ENCODE measurements around the gene GSG1L.

Gene GSG1L

GRCh38 chr16:27769561-27770255 is 293.8 kb downstream of the GSG1L start:
- H3K27ac Mint-ChIP-seq, result no peak overlapping the region
- no peak overlapping the region for H3K4me3 Mint-ChIP-seq
- H3K27me3 Mint-ChIP-seq, result no peaks in the 10 kb centered on the region
- H3K9me3 Mint-ChIP-seq, result no peaks in the 10 kb centered on the region
- H3K36me3 Mint-ChIP-seq, result peaks cover 1% of the 10 kb centered on the region
- H3K4me1 Mint-ChIP-seq, result no peaks in the 10 kb centered on the region

- no peak overlapping the region for H3K27ac Mint-ChIP-seq
- no peaks in the 10 kb centered on the region for H3K27me3 Mint-ChIP-seq
- no peaks in the 10 kb centered on the region for H3K4me1 Mint-ChIP-seq
- peaks cover 5% of the 10 kb centered on the region for H3K36me3 Mint-ChIP-seq
- no peaks in the 10 kb centered on the region for H3K9me3 Mint-ChIP-seq
- no peak overlapping the region for H3K4me3 Mint-ChIP-seq
Measured at GRCh38 chr16:27768651-27769272, 294.8 kb downstream of the GSG1L start.

GRCh38 chr16:27767971-27768591 is 295.4 kb downstream of the GSG1L start:
- peaks cover 7% of the 10 kb centered on the region for H3K36me3 Mint-ChIP-seq
- H3K4me1 Mint-ChIP-seq, result no peaks in the 10 kb centered on the region
- no peaks in the 10 kb centered on the region for H3K27me3 Mint-ChIP-seq
- H3K4me3 Mint-ChIP-seq, result no peak overlapping the region
- no peaks in the 10 kb centered on the region for H3K9me3 Mint-ChIP-seq
- H3K27ac Mint-ChIP-seq, result no peak overlapping the region

- Mint-ChIP-seq H3K9me3 (no peaks in the 10 kb centered on the region), H3K27ac (no peak overlapping the region), H3K27me3 (no peaks in the 10 kb centered on the region), H3K36me3 (peaks cover 7% of the 10 kb centered on the region), H3K4me1 (no peaks in the 10 kb centered on the region), H3K4me3 (no peak overlapping the region)
Measured at GRCh38 chr16:27767081-27767480, 296.4 kb downstream of the GSG1L start.

GRCh38 chr16:27766236-27766925 is 297.1 kb downstream of the GSG1L start:
- Mint-ChIP-seq H3K4me1 (no peaks in the 10 kb centered on the region), H3K27ac (no peak overlapping the region), H3K27me3 (no peaks in the 10 kb centered on the region), H3K4me3 (no peak overlapping the region), H3K9me3 (no peaks in the 10 kb centered on the region), H3K36me3 (peaks cover 12% of the 10 kb centered on the region)

- no peak overlapping the region for H3K27ac Mint-ChIP-seq
- no peaks in the 10 kb centered on the region for H3K27me3 Mint-ChIP-seq
- H3K4me1 Mint-ChIP-seq, result no peaks in the 10 kb centered on the region
- no peak overlapping the region for H3K4me3 Mint-ChIP-seq
- peaks cover 11% of the 10 kb centered on the region for H3K36me3 Mint-ChIP-seq
- H3K9me3 Mint-ChIP-seq, result no peaks in the 10 kb centered on the region
Measured at GRCh38 chr16:27764869-27765675, 298.4 kb downstream of the GSG1L start.

GRCh38 chr16:27764427-27764826 is 299.1 kb downstream of the GSG1L start:
- no peak overlapping the region for H3K4me3 Mint-ChIP-seq
- no peaks in the 10 kb centered on the region for H3K9me3 Mint-ChIP-seq
- H3K36me3 Mint-ChIP-seq, result peaks cover 11% of the 10 kb centered on the region
- no peaks in the 10 kb centered on the region for H3K4me1 Mint-ChIP-seq
- H3K27ac Mint-ChIP-seq, result no peak overlapping the region
- H3K27me3 Mint-ChIP-seq, result no peaks in the 10 kb centered on the region

- no peaks in the 10 kb centered on the region for H3K4me1 Mint-ChIP-seq
- no peaks in the 10 kb centered on the region for H3K9me3 Mint-ChIP-seq
- peaks cover 13% of the 10 kb centered on the region for H3K36me3 Mint-ChIP-seq
- no peak overlapping the region for H3K4me3 Mint-ChIP-seq
- H3K27me3 Mint-ChIP-seq, result no peaks in the 10 kb centered on the region
- H3K27ac Mint-ChIP-seq, result no peak overlapping the region
Measured at GRCh38 chr16:27762441-27762840, 301.1 kb downstream of the GSG1L start.

- Mint-ChIP-seq H3K9me3 (no peaks in the 10 kb centered on the region), H3K36me3 (peaks cover 13% of the 10 kb centered on the region), H3K4me3 (no peak overlapping the region), H3K27me3 (no peaks in the 10 kb centered on the region), H3K27ac (no peak overlapping the region), H3K4me1 (no peaks in the 10 kb centered on the region)
Measured at GRCh38 chr16:27761816-27762215, 301.7 kb downstream of the GSG1L start.

- Mint-ChIP-seq H3K36me3 (peaks cover 16% of the 10 kb centered on the region), H3K9me3 (no peaks in the 10 kb centered on the region), H3K27ac (no peak overlapping the region), H3K27me3 (no peaks in the 10 kb centered on the region), H3K4me1 (no peaks in the 10 kb centered on the region), H3K4me3 (no peak overlapping the region)
Measured at GRCh38 chr16:27760789-27761176, 302.7 kb downstream of the GSG1L start.

GRCh38 chr16:27759967-27760788 is 303.3 kb downstream of the GSG1L start:
- H3K4me1 Mint-ChIP-seq, result no peaks in the 10 kb centered on the region
- H3K27ac Mint-ChIP-seq, result no peak overlapping the region
- no peaks in the 10 kb centered on the region for H3K9me3 Mint-ChIP-seq
- H3K4me3 Mint-ChIP-seq, result no peak overlapping the region
- H3K36me3 Mint-ChIP-seq, result peaks cover 16% of the 10 kb centered on the region
- no peaks in the 10 kb centered on the region for H3K27me3 Mint-ChIP-seq

GRCh38 chr16:27759301-27759871 is 304.1 kb downstream of the GSG1L start:
- Mint-ChIP-seq H3K9me3 (no peaks in the 10 kb centered on the region), H3K36me3 (peaks cover 18% of the 10 kb centered on the region)

GRCh38 chr16:27758544-27758943 is 305.0 kb downstream of the GSG1L start:
- Mint-ChIP-seq H3K36me3 (peaks cover 14% of the 10 kb centered on the region), H3K27ac (no peak overlapping the region), H3K27me3 (no peaks in the 10 kb centered on the region), H3K9me3 (no peaks in the 10 kb centered on the region), H3K4me1 (no peaks in the 10 kb centered on the region), H3K4me3 (no peak overlapping the region)

More at GRCh38 chr16:27759301-27759871, 304.1 kb downstream of the GSG1L start:
- H3K4me1 Mint-ChIP-seq, result no peaks in the 10 kb centered on the region
- no peak overlapping the region for H3K4me3 Mint-ChIP-seq
- no peaks in the 10 kb centered on the region for H3K27me3 Mint-ChIP-seq
- H3K27ac Mint-ChIP-seq, result no peak overlapping the region

GRCh38 chr16:27756206-27756970 is 307.1 kb downstream of the GSG1L start:
- Mint-ChIP-seq H3K27ac (no peak overlapping the region), H3K36me3 (peaks cover 10% of the 10 kb centered on the region), H3K27me3 (no peaks in the 10 kb centered on the region), H3K4me3 (no peak overlapping the region), H3K4me1 (no peaks in the 10 kb centered on the region), H3K9me3 (no peaks in the 10 kb centered on the region)
